Measurements from ENCODE around the gene CX3CR1.
"Not testable (repeated sequence)": the region's sequence is repeated elsewhere in the genome, so short reads cannot be mapped to it uniquely, and the experiment has no call there.

Gene CX3CR1

GRCh38 chr3:39264053-39264452, 15.8 kb downstream of the CX3CR1 start:
- no peak for DNase-seq

DNA sequence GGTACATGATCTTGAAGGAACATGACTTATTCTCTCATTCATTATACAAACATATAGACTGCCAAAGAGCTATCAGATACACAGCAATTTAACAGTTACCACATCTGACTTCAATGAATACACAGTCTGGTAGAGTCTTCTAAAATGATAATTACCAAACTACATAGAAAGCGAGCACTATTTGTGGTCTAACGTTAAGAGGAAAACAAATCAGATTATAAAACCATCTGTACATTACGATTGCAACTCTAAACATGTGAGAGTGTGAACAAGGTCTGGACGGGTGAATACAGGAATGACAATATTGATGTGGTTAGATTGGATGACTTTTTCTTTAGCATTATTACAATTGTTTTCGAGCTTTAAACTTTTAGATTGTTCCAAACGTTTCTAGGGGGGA, 16.3 kb downstream of the CX3CR1 start:
- no peak for DNase-seq

DNA sequence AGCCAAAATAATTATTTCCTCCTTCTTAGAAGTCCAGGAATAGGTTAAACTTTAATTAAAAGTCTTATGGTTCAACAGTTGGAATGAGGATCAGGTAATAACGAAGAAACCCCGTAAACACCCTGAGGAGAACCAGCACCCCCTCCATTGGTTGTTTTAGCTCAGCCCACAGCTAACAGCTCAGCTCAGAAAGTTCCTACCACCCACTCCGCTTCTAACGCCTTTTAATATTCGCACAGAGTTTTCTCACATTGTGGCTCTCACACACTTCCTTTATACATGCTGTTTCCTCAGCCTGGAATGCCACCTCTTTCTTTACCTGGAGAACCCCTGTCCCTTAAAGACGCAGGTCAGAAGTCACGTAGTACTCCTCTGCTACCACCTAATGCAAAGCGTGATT, 17.0 kb downstream of the CX3CR1 start:
- peak; percentile 23 for DNase-seq

GRCh38 chr3:39261726-39262125, 18.1 kb downstream of the CX3CR1 start:
- no peak for DNase-seq

DNA sequence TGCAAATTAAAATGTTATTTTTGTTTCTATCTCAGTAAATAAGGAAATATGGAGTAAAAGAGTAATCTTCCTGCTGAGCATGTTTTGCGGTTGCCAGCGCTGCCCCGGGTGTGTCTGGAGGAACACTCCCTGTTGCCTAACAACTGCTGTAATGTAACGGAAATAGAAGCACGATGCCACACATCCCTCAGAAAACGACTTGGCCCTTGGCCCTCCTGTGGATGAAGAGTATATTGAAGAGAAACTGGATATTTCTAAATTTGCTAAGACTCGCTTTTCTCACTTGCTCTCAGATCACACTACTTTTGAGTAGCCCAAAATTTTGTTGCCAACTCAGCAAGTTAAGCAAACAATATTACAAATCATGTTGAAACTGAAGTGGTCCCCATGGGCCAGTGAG, 18.9 kb downstream of the CX3CR1 start:
- peak; percentile 76 for DNase-seq

- DNase-seq, result no peak
Observed at GRCh38 chr3:39260318-39260717, 19.5 kb downstream of the CX3CR1 start.

GRCh38 chr3:39255503-39256325, 24.1 kb downstream of the CX3CR1 start:
- no peak for DNase-seq

DNA sequence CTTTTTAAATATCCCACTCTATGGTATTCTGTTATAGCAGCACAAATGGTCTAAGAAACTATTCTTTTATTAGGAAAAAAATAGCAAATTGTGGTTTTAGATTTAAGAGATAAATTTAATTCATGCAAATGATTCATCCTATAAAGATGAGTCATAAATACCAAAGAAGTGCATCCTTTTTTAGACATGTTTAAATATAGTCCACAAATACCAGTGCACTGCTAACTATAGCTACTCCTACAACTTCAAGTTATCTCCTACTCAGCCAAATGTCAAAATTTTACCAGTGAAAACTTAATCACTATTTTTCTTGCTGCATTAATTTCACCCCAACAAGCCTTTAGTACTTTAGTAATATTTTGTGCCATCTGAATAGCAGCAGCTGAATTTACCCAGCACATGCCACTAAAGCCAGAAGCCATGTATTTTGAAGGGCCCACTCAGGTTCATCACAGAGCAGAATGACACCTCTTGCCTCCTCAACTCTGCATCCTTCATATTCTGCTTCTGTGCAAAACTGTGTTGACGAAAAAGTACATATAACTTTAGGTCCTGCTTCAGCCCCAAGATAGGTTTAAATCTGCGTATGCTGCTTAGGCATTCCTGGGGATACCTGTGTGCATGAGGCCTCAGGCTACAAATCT, 24.9 kb downstream of the CX3CR1 start:
- DNase-seq, result no peak

GRCh38 chr3:39251576-39251975, 28.3 kb downstream of the CX3CR1 start:
- no peak for DNase-seq

- no peak for DNase-seq
Observed at GRCh38 chr3:39250116-39250747, 29.6 kb downstream of the CX3CR1 start.

DNA sequence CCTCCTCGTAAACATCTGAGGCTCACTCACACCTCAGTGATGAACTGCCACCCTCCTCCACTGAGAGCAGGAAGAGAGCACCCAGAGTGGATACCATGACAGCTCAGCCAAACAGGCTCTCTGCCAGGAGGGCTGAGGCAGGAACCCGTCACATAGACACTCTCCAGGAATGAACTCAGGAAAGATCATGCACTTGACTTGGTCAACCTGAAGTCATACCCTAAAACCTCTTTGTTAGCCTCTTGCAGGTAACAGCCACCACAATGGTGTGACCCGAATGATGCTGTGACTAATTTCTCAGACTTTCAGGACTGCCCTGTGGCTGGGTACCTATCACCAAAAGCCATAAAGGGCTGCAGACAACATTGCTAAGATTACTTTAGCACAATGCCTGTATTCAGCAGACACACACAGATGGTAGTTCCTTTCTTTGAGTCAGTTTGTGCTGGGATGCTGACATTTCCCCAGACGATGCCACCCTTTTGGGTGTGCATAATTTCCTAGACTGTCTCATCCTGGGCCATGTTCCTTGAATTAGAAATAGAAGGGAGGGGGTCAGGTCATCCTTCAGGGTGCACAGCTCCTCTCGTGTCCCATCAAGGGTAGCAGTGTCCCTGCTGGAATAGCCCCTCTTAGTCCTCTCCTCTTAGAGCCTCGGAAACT, 30.3 kb downstream of the CX3CR1 start:
- DNase-seq, result no peak

DNA sequence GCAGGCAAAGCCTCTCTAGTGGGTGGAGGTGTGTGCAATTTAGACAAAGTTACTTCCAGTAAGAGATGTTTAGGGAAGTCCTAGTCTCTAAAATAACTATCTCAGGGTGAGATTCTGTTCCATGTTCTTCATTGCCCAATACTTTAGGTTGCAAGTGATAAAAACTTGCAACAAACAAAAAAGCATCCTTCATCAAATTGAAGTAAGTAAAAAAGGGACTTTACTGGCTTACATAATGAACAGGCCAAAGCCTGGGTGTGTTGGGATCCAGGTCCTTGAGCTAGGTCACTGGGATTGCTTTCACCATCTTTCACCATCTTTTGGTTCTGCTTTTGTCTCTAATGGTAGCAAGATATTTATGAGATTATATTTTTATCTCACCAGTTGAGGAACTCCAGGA, 38.3 kb downstream of the CX3CR1 start:
- DNase-seq, result no peak

GRCh38 chr3:39237027-39237426, 42.8 kb downstream of the CX3CR1 start:
- no peak for DNase-seq

DNA sequence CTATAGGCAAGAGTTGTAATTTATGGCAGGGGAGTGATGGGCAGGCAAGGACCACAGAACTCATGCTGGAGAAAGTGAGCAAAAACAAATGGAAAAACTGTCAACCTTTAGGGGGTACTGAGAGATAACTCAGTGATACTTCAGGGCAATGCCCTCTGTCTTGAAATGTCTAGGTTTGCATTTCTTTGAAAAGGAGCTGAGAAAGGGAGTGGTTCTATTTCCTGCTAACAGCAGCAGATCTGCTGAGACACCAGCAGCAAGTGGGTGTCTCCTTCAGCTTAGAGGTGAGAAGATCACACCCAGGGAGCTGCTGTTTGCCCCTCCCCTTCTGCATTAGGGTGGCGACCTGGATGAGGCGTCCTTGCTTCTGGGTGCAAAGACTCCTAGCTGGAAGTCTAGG, 45.2 kb downstream of the CX3CR1 start:
- DNase-seq, result peak; percentile 61

GRCh38 chr3:39232859-39233258, 47.0 kb downstream of the CX3CR1 start:
- DNase-seq, result no peak

- no peak for DNase-seq
Observed at GRCh38 chr3:39230453-39230852, 49.4 kb downstream of the CX3CR1 start.

DNA sequence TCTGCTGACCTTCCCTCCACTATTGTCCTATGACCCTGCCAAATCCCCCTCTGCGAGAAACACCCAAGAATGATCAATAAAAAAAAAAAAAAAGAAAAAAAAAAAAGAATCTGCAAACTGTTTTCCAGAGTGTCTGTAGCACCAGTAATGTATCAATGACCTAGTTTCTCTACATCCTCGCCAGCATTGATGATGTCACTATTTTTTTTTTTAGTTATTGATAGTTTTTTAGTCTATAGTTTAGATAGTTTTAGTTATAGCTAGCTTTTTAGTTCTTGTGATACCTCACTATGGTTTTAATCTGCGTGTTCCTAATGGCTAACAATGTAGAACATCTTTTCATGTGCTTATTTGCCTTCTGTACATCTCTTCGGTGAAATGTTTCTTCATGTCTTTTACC, 51.3 kb downstream of the CX3CR1 start:
- no peak for DNase-seq

DNA sequence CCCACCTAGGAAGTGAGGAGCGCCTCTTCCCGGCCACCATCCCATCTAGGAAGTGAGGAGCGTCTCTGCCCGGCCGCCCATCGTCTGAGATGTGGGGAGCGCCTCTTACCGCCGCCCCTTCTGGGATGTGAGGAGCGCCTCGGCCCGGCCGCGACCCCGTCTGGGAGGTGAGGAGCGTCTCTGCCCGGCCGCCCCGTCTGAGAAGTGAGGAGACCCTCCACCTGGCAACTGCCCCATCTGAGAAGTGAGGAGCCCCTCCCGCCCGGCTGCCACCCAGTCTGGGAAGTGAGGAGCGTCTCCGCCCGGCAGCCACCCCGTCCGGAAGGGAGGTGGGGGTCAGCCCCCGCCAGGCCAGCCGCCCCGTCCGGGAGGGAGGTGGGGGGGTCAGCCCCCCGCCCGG, 52.2 kb downstream of the CX3CR1 start:
- DNase-seq, result not testable (repeated sequence)

DNA sequence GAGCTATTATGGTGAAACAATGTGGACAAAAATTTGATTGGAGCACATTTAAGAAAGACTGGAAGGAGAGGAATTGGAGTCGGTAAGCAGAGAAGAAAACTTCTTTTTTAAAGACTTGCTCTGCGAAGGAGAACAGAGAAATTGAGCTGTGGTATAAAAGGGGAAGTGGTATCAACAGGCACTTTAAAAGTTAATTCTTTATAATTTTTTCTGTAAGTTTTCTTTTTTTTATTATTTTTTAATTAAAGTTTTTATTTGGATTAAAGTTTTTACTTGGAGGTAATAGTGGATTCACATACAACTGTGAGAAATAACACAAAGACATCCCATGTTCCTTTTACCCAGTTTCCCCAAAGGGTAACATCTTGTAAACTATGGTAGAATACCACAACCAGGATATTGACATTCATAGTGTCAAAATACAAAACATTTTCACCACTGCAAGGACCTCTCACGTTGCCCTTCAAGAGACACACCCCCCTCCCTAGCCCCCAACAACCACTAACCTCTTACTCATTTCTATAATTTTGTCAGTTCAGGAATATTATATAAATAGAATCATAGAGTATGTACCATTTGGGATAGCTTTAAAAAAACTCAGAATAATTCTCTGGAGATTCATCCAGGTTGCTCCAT, 53.6 kb downstream of the CX3CR1 start:
- DNase-seq, result no peak

DNA sequence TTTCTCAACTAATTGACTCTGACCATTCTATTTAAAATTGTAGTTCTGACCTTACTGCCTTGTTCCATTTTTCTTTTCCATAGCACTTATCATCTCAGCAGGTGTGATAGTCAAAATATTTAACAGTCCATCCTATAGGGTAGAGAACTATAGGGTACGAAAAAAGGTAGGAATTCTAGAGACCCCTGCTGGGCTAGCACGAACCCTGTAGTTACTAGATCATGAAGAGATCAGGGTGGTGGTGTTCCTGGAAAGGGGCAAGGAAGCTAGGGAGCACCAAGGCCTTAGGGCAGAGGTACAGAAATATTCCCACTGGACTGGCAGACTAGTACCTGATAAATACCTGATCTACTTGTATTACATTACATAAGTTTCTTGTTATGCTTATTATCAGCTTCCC, 55.5 kb downstream of the CX3CR1 start:
- DNase-seq, result no peak

GRCh38 chr3:39222939-39223338, 56.9 kb downstream of the CX3CR1 start:
- DNase-seq, result no peak

- DNase-seq, result peak; percentile 24
Observed at GRCh38 chr3:39222462-39222861, 57.4 kb downstream of the CX3CR1 start.

GRCh38 chr3:39221141-39221530, 58.7 kb downstream of the CX3CR1 start:
- no peak for DNase-seq

Data from CD4-positive, alpha-beta T cell treated with Interleukin-12 subunit alpha and Interleukin-12 subunit beta, for 1 hour (primary cell).